GM12801 (cell line): ENCODE data around the gene KRTAP5-9.
"Not testable (repeated sequence)": the region's sequence is repeated elsewhere in the genome, so short reads cannot be mapped to it uniquely, and the experiment has no call there.

Experiments used
- CTCF ChIP-seq: IDR thresholded peaks from one replicate; pipeline ENCODE4 v1.5.1; 2011; ENCODE audit warnings: control low read depth; ENCODE audit not compliant: insufficient read length; ENCODE audit errors: extremely low read depth

Gene KRTAP5-9

GRCh38 chr11:71537977-71538665, 10.1 kb upstream of the KRTAP5-9 start, which contains the start of gene KRTAP5-8:
Gene KRTAP5-8 (plus strand): TSS chr11:71538025. CDS start chr11:71538056, 31 bp downstream.
- not testable (repeated sequence) for TF ChIP-seq CTCF

DNA sequence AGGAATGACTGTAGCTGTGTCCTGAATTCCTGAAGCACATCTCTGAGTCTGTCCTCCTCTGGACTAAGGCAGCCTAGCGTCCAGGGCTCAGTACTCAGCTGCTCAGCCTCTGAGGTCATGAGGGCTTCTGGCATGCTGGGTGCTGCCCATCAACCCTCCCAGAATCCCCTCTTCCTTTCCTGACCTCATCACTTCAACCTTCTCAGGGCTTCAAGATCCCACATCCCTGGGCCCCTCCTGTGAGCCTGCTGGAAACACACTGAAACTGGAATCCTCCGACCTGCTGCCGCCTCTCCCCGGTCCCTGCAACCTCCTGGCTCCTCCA, 9.6 kb upstream of the KRTAP5-9 start:
- no peak for TF ChIP-seq CTCF

DNA sequence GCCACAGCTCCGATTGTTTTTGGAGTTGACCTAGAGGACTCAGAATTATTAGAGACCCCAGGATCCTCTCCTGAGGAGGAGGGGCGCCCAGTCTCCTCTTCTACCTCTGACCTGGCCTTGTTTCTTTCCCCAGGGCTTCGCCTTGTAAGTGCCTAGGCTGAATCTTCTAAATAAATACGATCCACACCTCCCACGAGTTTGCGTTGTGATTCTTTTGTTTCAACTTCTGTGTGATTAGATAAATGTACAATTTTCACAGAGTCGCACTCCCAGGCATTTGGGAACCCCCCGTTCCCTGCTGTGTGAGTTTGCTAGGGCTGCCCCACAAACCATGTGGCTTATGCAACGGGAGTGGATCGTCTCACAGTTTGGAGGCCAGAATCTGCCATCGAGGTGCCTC, 9.2 kb upstream of the KRTAP5-9 start:
- TF ChIP-seq CTCF, result no peak

DNA sequence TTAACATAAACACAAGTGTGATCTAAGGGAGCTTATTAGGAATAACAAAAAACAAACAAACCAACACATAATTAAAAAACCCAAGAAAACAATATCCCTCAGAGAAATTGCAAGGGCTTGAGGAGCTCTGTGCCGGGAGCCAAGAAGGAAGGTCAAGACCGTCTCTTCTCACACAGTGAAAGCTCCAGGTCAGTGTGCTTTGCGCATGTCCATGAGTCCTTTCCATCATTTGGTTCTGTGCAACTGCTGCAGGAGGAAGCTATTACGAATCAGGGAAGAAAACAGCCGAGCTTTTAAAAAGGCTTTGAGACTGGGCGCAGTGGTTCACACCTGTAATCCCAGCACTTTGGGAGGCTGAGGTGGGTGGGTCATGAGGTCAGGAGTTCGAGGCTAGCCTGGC, 5.8 kb upstream of the KRTAP5-9 start:
- no peak for TF ChIP-seq CTCF

DNA sequence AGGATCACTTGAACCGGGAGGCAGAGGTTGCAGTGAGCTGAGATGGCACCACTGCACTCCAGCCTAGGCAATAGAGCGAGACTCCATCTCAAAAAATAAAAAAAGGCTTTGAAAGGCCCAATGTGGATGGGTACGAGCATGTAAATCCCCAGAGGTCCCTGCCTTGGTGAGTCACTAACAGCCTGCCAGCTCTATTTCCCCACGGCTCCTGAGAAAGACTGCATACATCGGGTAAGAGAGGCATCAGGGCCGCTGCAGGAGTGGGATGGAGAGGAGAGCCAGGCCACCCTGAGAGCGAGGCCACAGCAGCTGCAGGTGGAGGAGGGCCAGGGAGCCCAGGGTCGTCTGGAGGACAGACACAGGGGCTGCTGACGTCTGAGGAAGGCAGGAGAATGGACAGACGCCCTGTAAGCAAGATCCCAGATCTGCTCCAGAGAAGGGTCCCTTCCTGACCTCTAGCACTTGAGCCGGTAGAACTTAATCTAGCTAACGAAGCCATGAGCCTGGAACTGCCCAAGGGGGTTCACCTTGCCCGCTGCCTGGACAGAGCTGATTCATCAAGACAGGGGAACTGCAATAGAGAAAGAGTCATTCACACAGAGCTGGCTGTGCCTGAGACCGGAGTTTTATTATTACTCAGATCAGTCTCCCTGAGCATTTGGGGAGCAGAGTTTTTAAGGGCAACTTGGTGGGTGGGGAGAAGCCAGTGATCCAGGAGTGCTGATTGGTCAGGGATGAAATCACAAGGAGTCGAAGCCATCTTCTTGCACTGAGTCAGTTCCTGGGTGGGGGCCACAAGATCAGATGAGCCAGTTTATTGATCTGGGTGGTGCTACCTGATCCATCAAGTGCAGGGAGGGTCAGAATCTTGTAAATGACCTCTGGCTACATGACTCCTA, 5.1 kb upstream of the KRTAP5-9 start:
- TF ChIP-seq CTCF, result no peak

DNA sequence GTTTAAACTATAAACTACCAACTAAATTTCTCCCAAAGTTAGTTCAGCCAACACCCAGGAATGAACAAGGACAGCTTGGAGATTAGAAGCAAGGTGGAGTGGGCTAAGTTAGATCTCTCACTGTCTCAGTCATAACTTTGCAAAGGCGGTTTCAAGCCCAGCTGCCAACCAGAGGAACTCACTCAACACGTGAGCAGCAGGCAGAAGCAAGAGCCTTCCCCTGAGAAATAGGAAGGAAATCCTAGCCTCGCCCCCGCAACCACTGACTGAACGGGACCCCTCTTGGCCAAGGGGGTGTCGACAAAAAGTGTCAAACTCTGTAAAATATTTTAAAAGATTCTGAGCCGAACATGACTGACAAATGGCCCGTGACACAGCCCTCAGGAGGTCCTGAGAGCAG, 4.4 kb upstream of the KRTAP5-9 start:
- TF ChIP-seq CTCF, result no peak

DNA sequence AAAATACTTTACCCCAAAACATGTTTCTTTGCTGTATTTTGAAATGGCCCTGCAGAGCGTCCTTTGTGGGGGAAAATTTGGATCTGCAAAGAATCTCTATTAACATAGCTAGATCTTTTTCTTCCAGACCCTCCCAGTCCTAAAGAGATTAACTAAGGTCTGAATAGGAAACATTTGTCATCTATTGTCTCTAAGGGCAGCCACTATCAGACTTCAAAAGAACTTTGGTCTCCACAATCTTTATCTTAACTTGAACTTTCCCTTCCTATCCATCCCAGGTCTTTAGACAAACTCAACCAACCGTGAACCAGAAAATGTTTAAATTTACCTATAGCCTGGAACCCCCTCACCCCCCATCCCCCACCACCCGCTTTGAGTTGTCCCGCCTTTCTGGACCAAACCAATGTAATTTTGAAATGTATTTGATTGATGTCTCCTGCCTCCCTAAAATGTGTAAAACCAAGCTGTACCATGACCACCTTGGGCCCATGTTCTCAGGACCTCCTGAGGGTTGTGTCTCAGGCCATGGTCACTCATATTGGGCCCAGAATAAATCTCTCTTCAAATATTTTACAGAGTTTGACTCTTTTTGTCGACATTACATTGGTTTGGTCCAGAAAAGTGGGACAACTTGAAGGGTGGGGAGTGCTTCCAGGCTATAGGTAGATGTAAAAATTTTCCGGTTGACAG, 3.5 kb upstream of the KRTAP5-9 start:
- no peak for TF ChIP-seq CTCF
